Endothelial cell (in vitro differentiated cells): Measurements from ENCODE around the gene LRRC43. TPM values are rescaled to one million over a fixed set of nuclear protein-coding genes. Genes with fewer than 3 reads are reported as not detected.

Experiments
- DNase-seq: peaks from one replicate; pipeline ENCODE4 v3.0.0; 2021; ENCODE audit warnings: low spot score
- H3K27ac Mint-ChIP-seq: one replicate; pipeline ENCODE4 v1.8.0; 2021; ENCODE audit warnings: mixed read lengths, inconsistent platforms; ENCODE audit not compliant: unreplicated experiment
- H3K27me3 Mint-ChIP-seq: one replicate; pipeline ENCODE4 v1.8.0; 2021; ENCODE audit warnings: mild to moderate bottlenecking, moderate library complexity, mixed read lengths, inconsistent platforms; ENCODE audit not compliant: unreplicated experiment
- H3K36me3 Mint-ChIP-seq: one replicate; pipeline ENCODE4 v1.8.0; 2021; ENCODE audit warnings: mild to moderate bottlenecking, low read depth, mixed read lengths, inconsistent platforms; ENCODE audit not compliant: unreplicated experiment
- H3K4me1 Mint-ChIP-seq: one replicate; pipeline ENCODE4 v1.8.0; 2021; ENCODE audit warnings: mild to moderate bottlenecking, mixed read lengths, inconsistent platforms; ENCODE audit not compliant: unreplicated experiment
- H3K4me3 Mint-ChIP-seq: one replicate; pipeline ENCODE4 v1.8.0; 2021; ENCODE audit warnings: mild to moderate bottlenecking, mixed read lengths, inconsistent platforms; ENCODE audit not compliant: unreplicated experiment
- H3K9me3 Mint-ChIP-seq: one replicate; pipeline ENCODE4 v1.8.0; 2021; ENCODE audit warnings: mixed read lengths, inconsistent platforms; ENCODE audit not compliant: unreplicated experiment
- total RNA-seq: library from RNA; stranded (reverse); fragmentation: NEBNext Ultra II Directional; extraction: Animal tissue kit (Norgen Biotek cat#: 25700); gene quantifications from one replicate; pipeline ENCODE4 v1.2.1, GENCODE V29; 2021; ENCODE audit not compliant: unreplicated experiment
- TF ChIP-seq, protein P1 (sequence below): fragments of 200-600 bp; sonication (generic); IDR thresholded peaks from one replicate; pipeline ENCODE4 v1.5.0; 2021; ENCODE audit warnings: antibody characterized with exemption; ENCODE audit not compliant: unreplicated experiment

The LRRC43 gene
- total RNA-seq, 1 donor from 2014 or later, result 0.31 TPM

DNA sequence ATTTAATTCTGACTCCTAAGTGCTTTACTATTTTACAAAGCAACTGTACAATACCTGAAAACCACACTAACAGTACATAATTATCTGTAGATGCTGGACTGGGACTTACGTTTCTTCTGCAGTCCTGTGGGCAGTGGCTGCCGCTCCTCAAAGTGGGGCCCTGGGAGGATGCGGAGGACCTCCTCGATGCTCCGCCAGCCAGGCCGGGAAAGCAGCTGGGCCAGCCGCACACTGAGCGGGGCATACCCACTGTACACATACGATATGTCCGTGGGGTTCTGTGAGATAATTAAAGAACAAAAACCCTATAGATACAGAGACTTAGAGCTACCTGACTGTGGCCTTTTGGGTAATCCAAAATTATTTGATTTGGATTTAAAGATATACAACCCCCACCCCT, 49.8 kb downstream of the LRRC43 start:
- Mint-ChIP-seq H3K36me3 (peaks cover 11% of the 10 kb centered on the region), H3K4me3 (no peak overlapping the region), H3K9me3 (no peaks in the 10 kb centered on the region), H3K4me1 (no peaks in the 10 kb centered on the region), H3K27me3 (no peaks in the 10 kb centered on the region), H3K27ac (no peak overlapping the region)
- no peak for DNase-seq
- TF ChIP-seq, protein P1, sequence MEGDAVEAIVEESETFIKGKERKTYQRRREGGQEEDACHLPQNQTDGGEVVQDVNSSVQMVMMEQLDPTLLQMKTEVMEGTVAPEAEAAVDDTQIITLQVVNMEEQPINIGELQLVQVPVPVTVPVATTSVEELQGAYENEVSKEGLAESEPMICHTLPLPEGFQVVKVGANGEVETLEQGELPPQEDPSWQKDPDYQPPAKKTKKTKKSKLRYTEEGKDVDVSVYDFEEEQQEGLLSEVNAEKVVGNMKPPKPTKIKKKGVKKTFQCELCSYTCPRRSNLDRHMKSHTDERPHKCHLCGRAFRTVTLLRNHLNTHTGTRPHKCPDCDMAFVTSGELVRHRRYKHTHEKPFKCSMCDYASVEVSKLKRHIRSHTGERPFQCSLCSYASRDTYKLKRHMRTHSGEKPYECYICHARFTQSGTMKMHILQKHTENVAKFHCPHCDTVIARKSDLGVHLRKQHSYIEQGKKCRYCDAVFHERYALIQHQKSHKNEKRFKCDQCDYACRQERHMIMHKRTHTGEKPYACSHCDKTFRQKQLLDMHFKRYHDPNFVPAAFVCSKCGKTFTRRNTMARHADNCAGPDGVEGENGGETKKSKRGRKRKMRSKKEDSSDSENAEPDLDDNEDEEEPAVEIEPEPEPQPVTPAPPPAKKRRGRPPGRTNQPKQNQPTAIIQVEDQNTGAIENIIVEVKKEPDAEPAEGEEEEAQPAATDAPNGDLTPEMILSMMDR, result no peak

DNA sequence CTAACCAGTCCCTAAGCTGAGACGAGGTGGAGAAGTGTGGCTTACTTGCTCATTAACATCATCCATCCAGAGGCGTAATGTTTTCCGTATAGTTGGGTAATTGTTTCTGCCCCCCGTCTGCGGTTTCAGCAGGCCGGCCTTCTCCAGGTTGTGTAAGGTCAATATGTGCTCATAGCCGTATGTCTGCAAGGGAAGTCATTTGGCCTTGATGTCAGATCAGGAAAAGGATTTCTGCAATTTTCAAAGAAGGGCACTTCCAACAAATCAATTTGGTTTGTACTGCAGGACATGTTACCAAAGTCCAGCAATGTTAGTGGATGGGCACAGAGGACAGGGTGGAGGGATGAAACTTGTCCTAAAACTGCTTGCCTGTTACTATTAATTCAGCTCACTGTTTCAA, 52.8 kb downstream of the LRRC43 start:
- peaks cover 15% of the 10 kb centered on the region for H3K36me3 Mint-ChIP-seq
- H3K9me3 Mint-ChIP-seq, result no peaks in the 10 kb centered on the region
- TF ChIP-seq, protein P1, result no peak
- H3K27ac Mint-ChIP-seq, result no peak overlapping the region
- peaks cover 1% of the 10 kb centered on the region for H3K27me3 Mint-ChIP-seq
- no peaks in the 10 kb centered on the region for H3K4me1 Mint-ChIP-seq
- DNase-seq, result no peak
- H3K4me3 Mint-ChIP-seq, result peak overlapping the region; percentile 3

DNA sequence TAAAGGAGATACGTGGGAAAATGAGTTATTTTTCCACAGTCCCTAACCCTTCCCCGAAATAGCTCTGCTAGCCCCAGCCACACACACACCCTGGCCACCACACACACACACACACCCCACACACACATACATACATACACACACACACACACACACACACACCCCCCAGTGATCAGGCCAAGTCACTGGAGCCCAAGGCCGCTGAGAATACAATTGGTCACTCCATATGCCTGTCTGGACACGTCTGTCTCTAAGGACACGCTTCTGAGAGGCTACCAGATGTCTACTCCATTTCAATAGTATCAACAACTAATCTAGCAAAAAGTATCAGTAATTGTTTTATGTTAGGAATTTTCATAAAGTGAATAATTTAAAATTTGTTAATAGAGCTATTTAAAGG, 55.9 kb downstream of the LRRC43 start:
- Mint-ChIP-seq H3K36me3 (peaks cover 15% of the 10 kb centered on the region), H3K4me1 (no peaks in the 10 kb centered on the region), H3K9me3 (no peaks in the 10 kb centered on the region), H3K27ac (no peak overlapping the region), H3K4me3 (no peak overlapping the region), H3K27me3 (peaks cover 1% of the 10 kb centered on the region)
- TF ChIP-seq, protein P1, result no peak
- DNase-seq, result no peak

DNA sequence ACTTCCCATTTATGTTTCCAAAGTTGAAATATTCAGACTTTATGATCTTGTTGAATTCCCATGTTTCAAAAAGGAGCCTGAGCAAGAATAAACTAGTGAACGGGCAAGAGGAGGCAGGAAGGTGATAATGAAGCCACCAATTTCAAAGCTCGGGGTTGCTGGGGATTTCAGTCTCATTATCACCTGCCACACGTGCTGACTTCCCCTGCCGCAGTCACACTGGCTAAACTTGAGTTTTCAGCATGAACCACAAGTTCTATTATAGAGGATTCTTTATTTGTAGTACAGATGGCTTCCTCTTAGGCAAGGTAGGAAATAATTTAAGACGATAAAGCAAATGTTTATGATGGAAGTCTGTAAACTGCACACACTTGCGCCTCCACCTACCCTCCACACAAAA, 61.0 kb downstream of the LRRC43 start:
- DNase-seq, result no peak
- Mint-ChIP-seq H3K4me3 (no peak overlapping the region), H3K4me1 (peaks cover 12% of the 10 kb centered on the region), H3K27ac (no peak overlapping the region), H3K36me3 (peaks cover 9% of the 10 kb centered on the region), H3K27me3 (peaks cover under 1% of the 10 kb centered on the region), H3K9me3 (no peaks in the 10 kb centered on the region)
- TF ChIP-seq, protein P1, result no peak

DNA sequence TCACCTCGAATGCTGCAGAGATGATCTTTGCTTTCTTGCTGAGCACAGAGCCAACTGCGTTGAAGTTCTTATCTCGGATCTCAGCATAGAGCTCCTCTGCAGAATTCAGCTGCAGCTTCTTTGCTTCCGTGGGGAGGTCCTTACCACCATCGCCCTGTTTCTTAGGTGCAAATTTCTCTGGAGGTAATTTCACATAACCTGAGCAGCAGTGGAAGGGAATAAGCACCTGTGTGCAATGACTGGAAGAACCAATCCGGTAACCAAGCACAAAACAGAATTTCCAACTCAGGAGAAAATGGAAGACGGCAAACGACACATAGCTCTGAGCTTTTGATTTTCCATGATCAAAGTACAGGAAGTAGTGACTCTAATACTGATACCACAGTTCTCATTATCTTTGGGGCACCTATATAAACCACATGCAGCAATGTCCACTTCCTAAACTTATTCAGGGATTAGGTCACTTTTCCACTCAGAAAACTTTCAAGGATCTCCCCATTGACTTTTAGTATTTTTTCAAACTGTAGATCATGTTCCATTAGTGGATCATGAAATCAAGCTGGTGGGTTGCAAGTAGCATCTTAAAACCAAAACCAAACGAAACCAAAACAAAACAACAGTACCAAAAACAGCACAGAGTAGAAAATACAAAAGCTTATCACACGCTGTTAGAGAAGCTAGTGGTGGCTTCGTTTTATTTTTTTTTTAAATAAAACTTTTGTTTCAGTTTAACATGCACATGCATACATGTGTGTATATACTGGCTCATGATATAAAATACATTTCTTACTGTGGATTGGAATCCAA, 61.8 kb downstream of the LRRC43 start:
- no peaks in the 10 kb centered on the region for H3K9me3 Mint-ChIP-seq
- H3K36me3 Mint-ChIP-seq, result peaks cover 15% of the 10 kb centered on the region
- no peak overlapping the region for H3K27ac Mint-ChIP-seq
- peaks cover 14% of the 10 kb centered on the region for H3K4me1 Mint-ChIP-seq
- no peak for DNase-seq
- TF ChIP-seq, protein P1, result no peak
- no peak overlapping the region for H3K4me3 Mint-ChIP-seq
- H3K27me3 Mint-ChIP-seq, result no peaks in the 10 kb centered on the region
